Stimulated activated CD4-positive, alpha-beta T cell treated with anti-CD3 and anti-CD28 coated beads, TNF-alpha, amount 100 ng/mL, for 4 hours (primary cell): ENCODE measurements around the gene TIMMDC1.
"Not testable (repeated sequence)": the region's sequence is repeated elsewhere in the genome, so short reads cannot be mapped to it uniquely, and the experiment has no call there.

Experiments
- DNase-seq, 3 experiments: peaks; one replicate each; pipeline ENCODE4 v3.0.0-alpha.2; 2020; ENCODE audit warnings: low read depth in 3 of 3

TIMMDC1 gene

DNA sequence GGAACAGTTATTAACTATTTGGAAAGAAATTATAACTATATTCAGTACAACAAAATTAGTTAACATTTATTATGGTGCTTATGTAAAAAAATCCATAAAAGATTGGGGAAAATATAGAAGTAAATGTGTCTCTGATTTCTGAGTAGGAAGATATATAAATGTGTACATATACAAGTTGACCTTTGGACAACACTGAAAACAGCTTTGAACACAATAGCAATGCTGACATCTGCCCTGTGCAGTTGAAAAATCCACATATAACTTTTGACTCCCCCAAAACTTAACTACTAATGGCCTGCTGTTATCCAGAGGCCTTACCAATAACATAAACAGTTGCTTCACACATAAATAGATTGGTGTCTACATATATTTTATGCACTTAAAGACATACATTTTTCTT lies 12.3 kb downstream of the TIMMDC1 start:
- no peak for DNase-seq

DNA sequence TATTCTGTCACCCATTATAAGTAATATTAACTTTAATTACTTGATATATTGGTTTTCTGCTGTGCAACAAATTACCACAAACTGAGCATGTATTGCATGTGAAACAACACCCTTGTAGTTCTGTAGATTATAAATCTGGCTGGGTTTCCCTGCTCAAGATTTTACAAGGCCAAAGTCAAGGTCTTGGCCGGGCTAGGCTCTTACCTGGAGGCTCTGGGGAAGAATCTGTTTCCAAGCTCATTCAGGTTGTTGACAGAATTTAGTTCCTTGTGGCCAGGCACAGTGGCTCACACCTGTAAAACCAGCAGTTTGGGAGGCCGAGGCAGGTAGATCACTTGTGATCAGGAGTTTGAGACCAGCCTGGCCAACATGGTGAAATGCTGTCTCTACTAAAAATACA lies 16.3 kb downstream of the TIMMDC1 start:
- no peak for DNase-seq

DNA sequence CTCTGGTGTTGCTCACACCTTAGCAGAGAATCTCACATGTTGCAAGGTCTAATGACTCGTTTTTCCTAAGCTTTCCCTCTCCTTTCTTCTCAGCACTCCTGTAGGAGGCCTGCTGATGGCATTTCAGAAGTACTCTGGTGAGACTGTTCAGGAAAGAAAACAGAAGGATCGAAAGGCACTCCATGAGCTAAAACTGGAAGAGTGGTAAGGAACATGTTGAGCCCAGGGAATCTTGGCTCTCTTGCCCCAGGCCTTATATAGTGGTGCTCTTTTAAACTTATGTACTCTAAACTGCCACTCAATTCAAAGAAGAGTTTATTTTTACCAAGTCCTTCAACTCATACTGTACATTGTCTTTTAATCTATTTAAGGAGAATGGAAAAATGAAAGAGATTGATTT lies 18.8 kb downstream of the TIMMDC1 start:
- no peak for DNase-seq

DNA sequence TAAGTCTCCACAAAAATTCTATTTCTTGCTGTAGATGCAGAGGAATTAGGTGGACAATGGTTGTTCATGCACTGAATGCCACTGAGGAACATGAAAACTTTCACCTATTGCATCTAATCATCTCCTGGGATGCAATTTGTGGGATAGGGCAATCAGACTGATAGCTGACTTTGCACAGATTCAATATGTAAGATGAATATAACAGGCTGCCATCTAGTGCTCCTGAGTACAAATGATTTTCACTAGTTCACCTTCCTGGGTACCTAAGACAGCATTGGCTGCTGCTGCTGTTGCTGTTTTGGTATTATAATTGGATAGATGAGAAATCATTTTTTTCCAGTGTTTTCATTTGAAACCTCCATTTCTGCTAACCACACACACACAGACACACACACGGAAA lies 19.7 kb downstream of the TIMMDC1 start:
- DNase-seq = no peak

DNA sequence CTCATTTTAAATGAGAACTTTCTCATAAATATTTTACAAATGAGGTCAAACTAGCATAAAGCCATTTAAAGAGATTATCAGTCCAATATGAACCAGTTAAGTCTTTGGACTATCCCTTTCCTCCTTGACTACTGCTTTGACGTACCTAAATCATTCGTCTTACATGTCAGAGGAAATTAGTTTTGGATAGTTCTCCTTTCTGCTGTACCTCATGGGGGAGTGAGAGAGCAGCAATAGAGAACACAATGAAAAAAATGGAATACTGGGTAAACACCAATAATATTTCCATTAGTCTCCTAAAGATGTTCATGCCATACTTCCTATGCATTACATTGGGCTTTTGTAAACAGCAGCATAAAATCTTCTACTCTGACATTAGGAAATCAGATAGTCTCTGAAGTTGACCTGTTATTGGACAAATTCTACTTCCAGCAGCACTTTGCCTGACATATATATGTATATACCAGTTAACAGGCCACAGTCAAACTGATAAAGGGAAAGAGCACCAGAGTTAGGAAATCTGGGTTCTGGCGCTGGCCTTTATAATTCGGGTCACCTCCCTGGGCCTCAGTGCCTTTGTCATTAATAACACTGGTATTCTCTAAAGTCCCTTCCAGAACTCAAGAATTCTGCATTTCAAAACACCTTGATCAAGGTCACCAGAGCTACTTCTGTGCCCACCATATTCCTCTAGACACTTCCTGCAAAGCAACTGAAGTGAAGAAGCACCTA lies 26.8 kb downstream of the TIMMDC1 start:
- DNase-seq = no peak

DNA sequence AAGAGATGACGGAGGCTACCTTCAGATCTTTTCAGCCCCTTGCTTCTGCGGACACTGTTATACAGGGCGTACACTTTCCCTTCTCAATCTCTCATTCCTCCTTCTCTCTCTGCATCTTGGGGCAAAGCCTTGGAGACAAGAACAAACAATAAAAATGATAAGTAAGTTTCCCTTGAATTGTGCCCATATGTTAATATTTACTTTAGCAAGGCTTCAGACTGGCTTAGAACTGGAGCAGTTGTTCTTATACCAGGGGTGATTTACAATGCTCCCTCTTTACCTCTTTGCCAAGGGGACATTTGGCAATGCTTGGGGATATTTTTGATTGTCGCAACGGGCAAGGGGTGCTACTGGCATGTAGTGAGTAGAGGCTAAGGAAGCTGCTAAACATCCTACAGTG lies 29.4 kb downstream of the TIMMDC1 start:
- DNase-seq = no peak

DNA sequence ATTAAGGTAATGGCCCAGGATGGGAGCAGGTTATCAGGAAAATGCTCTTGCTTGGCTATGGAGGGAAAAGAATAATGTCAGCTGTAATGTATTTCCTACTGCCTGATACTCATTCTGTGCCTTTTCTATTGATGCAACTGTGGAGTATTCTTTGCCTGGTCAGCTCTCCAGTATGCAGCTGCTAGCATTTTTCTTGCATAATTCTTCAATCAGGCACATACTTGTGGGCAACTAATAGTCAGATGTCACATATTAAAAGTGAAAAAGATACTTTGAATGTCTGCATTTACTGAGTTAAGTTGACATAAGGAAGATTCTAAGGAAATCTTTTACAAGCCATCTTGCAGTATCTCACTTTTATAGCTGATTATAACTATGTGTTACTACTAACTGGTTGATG lies 31.5 kb downstream of the TIMMDC1 start:
- no peak for DNase-seq

DNA sequence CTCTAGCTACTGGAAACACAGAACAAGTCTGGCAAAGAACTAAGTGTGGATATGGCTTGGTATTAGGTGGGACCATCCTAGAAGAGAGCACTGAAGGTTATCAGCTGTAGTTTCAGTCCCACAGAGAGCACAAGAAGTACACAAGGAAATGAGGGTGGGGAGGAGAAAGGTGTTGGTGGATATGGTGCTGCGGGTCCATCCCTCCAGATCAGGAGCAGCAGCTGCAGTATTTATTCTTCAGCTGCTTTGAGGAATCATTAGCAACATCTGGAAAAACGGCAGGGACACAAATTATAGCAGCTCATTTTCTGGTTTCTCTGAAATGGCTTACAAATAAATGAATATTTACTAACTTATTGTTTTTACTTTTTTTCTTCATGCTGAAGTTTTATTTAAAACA lies 32.1 kb downstream of the TIMMDC1 start:
- no peak for DNase-seq

DNA sequence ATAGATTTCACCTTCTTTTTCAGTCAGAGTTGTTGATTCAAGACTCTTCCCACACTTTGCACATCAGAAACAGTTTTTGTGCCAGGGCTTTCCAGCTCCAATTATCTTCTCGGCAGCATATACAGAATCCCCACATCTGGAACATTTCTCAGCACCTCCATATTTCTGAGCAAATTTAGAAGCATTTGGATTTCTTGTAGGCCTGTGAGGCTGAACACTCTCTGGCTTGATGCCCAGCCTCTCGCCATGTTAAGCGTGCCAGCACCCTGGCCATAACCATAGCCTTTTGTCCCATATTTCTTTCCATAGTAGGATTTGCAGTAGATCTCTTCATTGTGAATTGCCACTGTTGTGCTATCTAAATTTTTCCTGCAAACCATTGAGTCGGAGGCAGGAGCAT lies 32.8 kb downstream of the TIMMDC1 start:
- DNase-seq = no peak

DNA sequence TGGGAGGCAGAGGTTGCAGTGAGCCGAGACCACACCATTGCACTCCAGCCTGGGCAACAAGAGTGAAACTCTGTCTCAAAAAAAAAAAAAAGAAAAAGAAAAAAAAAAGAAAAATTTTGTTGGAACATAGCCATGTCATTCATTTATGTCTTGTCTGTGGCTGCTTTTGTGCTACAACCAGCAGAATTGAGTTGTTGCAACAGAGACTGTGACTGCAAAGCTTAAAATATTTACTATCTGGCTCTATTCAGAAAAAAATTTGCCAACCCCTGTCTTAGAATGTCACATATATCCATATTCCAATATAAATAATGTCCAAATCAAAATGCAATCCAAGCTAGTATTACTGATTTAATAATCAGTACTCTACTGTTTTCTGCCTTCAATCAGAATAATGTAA lies 35.9 kb downstream of the TIMMDC1 start:
- DNase-seq = no peak

DNA sequence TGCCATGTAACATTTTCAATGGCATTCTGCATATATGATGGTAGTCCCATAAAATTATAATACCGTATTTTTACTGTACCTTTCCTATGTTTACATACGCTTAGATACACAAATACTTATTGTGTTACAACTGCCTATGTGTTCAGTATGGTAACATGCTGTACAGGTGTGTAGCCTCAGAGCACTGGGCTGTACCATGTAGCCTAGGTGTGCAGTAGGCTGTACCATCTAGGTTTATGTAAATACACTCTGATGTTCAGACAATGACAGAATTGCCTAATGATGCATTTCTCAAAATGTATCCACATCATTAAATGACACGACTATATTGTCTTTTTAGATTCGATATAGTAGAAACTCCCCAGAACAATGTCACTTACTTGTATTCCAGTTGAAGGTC lies 38.4 kb downstream of the TIMMDC1 start:
- no peak for DNase-seq

DNA sequence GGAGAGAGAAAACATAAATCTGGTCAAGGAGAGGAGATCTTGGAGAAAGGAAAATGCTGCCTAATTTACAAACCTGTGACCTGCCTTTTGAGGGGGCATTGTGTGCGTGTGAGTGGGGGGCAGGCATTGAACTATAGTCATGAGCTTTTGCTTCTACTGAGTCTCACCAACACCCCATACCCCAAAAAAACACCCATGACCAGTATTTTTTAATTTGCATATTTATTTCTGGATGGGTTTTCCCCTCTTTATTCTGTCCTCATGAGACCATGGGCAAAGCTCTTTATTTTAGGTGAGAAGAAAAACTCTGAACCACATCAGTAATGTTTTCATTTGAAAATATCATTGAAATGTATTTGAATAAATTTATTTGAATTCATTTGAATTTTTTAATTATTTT lies 40.4 kb downstream of the TIMMDC1 start:
- no peak for DNase-seq

DNA sequence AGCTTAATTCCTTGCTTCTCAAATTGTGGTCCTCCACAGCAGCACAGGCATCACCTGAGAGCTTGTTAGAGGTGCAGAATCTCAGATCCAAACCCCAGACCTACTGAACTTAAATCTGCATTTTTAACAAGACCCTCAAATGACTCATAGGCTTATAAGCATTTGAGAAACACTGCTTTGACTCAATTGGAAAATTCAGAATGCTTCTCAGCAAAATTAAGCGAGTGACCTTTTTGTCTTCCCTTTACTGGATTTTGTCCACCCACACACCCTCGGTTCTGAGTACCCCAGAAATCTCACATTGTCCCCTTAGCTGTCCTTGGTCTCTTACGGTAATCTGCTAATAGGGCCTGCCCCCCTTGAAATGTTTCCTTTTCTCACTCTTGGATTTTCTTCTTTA lies 43.2 kb downstream of the TIMMDC1 start:
- DNase-seq = no peak

DNA sequence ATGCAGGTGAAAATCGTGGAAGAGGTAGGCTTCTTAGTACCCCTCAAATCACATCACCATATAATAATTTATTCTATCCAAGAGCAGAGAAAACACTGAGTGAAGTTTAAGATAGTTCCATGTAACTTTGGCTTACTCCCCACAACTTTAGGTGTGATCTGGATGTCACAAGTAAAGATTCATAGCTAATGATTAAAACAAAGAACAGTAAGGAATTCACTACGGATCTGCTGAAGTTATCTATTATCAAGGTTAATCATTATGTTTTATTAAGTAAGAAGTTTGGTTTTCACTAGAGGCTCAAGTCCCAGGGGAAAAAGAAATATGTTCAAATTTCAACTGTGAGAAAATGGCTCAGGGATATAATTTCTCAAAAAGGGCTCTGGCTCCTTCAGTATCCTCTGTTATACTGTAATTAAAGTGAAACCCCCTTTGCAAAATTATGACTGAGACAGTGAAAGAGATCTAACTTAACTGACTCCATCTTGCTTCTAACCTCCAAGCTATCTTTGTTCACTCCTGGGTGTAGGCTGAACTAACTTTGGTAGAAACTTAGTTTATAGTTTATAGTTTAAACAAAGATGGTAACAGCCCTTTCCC lies 43.9 kb downstream of the TIMMDC1 start:
- DNase-seq = no peak

DNA sequence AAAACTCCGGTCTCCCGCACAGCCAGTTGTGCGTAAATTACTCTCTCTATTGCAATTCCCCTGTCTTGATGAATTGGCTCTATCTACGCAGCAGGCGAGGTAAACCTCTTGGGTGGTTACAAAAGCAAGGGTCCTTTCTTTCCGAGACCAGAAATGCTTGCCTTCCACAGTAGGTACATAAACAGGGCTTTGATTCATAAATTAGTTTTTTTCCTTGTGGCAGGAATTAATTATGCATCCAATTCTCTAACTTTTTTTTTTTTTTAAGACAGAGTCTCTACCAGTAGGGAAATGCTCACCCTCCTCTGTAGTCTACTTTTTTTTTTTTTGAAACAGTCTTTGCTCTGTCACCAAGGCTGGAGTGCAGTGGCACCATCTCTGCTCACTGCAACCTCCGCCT lies 44.8 kb downstream of the TIMMDC1 start:
- no peak for DNase-seq

DNA sequence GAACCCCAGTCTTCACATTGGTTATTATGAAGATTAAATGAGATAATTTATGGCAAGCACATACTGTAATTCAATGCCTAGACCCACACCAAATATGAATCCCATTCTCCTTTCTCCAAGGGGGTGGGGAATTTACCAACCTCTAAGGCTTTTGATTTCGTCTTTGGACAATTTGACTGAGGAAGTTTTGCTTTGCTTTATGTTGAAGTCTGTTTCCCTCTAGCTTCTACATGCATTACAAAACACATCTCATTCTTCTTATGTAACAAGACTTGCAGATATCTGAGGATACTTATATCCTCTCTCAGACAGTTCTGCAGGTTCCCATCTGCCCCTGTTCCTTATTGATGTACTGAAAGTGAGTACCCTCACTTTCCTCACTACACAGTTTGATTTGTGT lies 48.9 kb downstream of the TIMMDC1 start:
- no peak for DNase-seq

DNA sequence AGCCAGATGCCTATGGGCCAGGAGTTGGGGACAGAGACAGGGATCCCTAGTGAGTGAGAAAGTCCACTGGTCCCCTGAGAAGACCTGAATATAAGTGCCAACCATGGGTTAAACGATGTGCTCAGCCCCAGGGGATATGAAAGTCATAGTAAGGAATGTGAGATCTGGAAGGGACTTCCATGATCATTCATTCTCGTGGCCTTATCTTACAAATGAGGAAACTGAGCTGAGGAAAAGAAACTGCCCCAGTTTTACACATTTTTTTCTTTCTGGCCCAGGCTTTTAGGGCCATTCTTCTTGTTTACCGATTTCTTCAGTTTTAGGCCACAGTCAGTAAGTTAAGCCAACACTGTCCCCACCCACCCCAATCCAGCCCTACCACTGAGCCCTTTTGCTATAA lies 50.0 kb downstream of the TIMMDC1 start:
- DNase-seq = no peak

DNA sequence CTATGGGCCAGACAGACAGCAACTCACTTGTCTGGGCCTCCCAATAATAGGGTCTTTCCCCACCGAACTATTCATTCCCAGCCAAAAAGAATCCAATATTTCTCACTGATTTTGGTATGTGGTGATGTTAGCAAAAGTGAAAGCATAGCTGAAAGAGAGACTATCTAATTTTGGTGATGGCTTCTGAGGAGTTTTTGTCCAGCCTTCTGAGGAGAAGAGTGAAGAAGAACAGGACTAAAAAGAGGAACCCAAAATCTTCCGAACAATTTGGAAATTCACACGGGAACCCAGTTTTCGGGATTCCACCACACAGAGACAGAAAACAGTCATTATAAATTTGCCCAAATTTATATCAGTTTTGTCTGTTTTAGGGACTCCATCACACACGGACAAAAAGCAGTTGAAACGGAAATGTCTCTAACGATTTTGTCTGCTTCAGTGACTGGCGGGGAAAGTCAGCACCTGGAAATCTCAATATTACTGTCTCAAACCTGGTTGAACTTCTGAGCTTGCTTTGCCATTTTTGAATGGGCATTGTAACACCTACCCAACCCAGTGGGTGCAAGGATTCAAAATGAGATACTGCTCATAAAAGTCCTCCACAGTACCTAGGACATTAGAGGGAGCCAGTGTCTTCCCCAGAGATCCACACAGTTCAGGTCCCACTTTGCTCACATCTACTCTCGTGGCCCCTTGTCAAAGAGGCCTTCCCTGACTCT lies 52.0 kb downstream of the TIMMDC1 start:
- DNase-seq = no peak

DNA sequence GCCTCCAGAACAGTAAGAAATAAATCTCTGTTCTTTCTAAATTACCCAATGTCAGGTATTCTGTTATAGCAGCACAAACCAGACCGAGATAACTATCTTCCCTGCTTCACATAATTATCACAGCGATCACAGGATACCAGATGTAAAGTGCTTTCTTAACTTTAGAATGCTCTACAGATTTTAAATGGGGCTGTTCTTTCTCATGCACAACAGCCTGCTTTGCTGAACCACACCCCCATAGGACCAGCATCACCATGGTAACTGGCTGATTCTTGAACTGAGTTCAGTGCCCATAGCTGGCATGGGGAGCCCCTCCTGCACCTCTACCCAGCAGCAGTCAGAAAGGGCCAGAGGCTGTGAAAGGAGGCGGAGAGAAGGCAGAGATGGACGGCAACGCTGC lies 53.3 kb downstream of the TIMMDC1 start:
- no peak for DNase-seq

DNA sequence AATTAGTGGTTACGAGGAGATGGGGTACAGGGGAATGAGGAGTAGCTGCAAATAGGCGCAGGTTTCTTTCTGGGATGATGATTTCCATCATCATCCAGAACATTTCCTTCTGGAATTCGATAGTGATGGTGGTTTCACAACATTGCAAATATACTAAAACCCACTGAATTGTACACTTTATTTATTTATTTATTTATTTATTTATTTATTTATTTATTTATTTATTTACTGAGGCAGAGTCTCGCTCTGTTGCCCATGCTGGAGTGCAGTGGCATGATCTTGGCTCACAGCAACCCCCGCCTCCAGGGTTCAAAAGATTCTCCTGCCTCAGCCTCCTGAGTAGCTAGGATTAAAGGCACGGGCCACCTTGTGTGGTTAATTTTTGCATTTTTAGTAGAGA lies 54.6 kb downstream of the TIMMDC1 start:
- not testable (repeated sequence) for DNase-seq

DNA sequence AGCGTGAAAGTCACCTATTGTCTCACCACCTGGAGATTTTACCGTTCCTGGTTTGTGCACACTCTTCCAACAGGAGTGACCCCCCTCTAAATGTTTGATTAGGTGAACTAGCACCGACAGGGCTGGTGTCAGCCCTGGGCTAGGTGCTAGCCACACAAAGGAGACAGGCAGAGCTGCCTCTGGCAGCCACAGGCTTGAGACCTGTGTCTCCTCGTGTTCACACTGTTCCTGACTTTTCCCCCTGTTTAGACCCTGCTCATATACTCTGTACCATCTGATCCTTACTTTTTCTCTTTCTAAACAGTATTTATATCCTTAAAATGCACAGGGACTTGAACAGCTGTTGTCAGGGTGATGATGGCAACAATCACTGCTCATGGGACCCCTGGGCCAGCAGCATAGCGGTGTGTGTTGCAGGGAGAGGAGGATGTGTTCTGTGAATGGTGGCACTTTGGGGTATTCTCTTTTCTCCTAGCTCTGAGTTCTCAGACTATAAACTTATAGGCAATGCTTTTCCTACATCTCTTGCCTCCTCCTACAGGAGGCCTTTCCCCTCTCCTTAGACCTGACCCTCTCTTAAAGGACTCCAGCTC lies 55.6 kb downstream of the TIMMDC1 start:
- DNase-seq = no peak

DNA sequence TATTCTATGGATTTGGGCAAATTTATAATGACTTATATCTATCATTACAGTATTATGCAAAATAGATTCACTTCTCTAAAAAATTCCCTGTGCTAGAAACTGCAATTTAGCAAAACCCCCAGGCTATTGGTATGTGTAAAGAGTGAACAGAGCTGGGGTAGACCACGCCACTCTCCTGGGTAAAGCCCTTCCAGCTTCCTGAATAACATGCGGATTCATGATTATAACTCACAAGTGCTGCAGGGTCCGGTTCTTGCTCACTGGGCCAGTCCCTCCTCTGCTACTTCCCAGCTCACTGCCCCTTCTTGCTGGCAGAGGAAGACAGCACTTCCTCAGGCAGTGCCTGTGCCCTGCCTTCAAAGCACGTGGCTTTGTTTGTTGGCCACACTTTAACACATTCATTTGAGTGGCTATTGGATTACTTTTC lies 57.0 kb downstream of the TIMMDC1 start:
- DNase-seq = no peak

DNA sequence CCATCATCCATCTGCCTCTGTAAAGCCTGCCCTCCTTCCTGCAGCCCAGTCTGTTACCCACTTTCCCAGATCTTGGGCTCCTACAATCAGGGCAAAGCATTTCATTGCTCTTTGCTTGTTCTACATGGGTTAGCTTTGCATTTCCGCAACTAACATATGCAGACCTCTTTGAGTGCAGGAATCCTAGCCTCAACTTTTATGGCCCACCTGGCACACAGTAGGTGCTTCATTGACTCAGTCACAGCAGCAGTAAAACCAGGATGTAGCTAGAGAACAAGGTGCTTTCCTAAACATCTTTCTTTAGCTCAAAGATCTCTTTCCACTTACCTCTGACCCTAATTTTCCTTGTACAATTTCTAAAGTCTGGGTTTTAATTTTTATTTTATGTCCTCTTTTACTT lies 57.6 kb downstream of the TIMMDC1 start:
- no peak for DNase-seq
